ENCODE data around the gene DLD. TPM values are rescaled to one million over a fixed set of nuclear protein-coding genes. Genes with fewer than 3 reads are reported as not detected.
"Not testable (repeated sequence)": the region's sequence is repeated elsewhere in the genome, so short reads cannot be mapped to it uniquely, and the experiment has no call there.

Gene DLD
- total RNA-seq, 1 donor from 2014 or later: 318 TPM

DNA sequence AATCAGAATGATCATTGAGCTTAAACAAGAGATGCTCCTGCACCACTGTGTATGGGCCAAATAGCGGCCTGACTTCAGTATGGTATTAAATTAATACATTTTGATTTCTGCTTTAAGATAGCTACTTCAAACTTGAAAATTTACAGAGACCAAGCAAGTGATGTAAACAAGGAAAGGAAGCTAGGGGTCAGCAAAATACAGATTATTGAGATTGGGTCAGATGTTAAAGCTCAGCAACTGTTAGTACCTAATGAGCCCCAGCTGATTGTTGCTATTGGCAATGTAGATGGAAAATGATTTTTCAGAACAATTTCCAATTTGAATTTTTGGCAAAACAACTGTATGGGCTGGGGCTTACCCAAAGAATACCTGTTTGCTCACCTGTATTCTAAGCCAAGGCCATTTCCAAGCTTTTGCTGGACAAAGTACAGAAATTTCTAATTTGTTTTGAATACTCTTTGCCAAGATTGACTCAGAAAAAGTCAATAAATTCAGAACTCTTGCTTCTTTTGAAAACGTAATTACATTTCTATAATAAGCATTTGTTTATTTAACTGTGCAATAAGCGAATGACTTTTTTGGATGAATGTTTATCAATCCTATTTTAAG is 23.0 kb upstream of the DLD start:
- ATAC-seq (ENCODE audit: poor library complexity) (no peak), DNase-seq (no peak)
- intact Hi-C loops (cut with DNase I): no loop called here

GRCh38 chr7:107870427-107871000 is 20.5 kb upstream of the DLD start:
- no peak for DNase-seq
- ATAC-seq (ENCODE audit: poor library complexity): no peak
- intact Hi-C loops (cut with DNase I): loop anchor here (10.0 kb wide), 1 partner anchor 126 kb away; the partner anchor contains the start of gene CBLL1

GRCh38 chr7:107874111-107874510 is 16.9 kb upstream of the DLD start:
- intact Hi-C loops (cut with DNase I): loop anchor here (10.0 kb wide), 1 partner anchor 129 kb away; the partner anchor contains the start of gene CBLL1
- ATAC-seq (ENCODE audit: poor library complexity) (no peak), DNase-seq (no peak)

GRCh38 chr7:107874605-107875446 is 16.2 kb upstream of the DLD start:
- intact Hi-C loops (cut with DNase I): loop anchor here (10.0 kb wide), 1 partner anchor 130 kb away; the partner anchor contains the start of gene CBLL1
- ATAC-seq (ENCODE audit: poor library complexity): peak; percentile 91
- no peak for DNase-seq

- intact Hi-C loops (cut with DNase I): loop anchor here (10.0 kb wide), 1 partner anchor 132 kb away; the partner anchor contains the start of gene CBLL1
- no peak for DNase-seq
- no peak for ATAC-seq (ENCODE audit: poor library complexity)
Measured at GRCh38 chr7:107876916-107877315, 14.1 kb upstream of the DLD start.

GRCh38 chr7:107877731-107878382 is 13.1 kb upstream of the DLD start:
- ATAC-seq (ENCODE audit: poor library complexity) (no peak), DNase-seq (no peak)
- intact Hi-C loops (cut with DNase I): loop anchor here (10.0 kb wide), 1 partner anchor 133 kb away; the partner anchor contains the start of gene CBLL1

DNA sequence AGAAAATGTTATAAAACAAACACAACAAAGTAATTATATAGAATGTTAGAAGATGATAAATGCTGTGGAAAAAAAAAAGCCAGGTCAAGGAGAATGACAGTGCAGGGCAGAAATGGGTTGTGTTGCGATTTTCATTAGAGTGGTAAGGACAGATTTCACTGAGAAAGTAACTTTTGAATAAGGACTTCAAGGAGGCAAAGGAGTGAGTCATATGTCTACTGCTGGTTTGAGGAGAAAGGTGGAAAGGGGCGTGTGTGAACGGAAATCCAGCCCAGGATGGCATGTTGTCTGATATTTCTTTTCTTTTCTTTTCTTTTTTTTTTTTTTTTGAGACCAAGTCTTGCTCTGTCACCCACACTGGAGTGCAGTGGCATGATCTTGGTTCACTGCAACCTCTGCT is 12.3 kb upstream of the DLD start:
- DNase-seq (no peak), ATAC-seq (ENCODE audit: poor library complexity) (no peak)
- intact Hi-C loops (cut with DNase I): loop anchor here (10.0 kb wide), 1 partner anchor 134 kb away; the partner anchor contains the start of gene CBLL1

DNA sequence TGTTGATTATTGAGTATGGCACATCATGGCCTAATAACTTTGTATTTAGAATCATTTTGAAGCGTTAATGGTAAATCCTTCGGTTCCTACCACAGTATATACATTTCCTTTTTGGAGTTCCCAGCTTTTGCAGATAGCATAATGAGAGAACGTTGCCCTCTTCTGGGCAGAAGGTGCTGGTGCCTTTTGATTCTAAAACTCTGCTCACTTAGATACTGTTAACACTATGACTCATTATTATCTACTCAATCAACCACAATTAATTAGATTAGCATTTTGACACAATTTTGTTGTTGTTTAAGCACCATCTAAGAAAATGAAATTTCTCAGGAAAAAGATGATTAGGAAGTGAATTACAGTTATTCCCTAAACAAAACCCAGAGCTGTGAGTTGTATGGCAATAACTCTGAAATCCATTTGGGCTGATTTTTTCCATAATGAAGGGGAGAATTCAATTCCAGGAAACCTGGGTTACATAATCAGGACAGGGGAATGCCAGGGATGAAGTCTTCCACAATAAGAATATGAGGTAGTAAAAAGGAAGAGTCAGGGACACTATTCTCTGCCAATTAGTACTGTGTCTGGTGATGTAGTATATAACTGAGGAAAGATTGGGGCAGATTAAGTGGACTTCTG is 11.5 kb upstream of the DLD start:
- intact Hi-C loops (cut with DNase I): loop anchor here (5.0 to 10.0 kb wide), 2 partner anchors 135 to 268 kb away; partner anchors contain the start of gene CBLL1
- ATAC-seq (ENCODE audit: poor library complexity): peak; percentile 80
- DNase-seq: no peak

GRCh38 chr7:107882766-107883165 is 8.2 kb upstream of the DLD start:
- intact Hi-C loops (cut with DNase I): loop anchor here (5.0 kb wide), 1 partner anchor 265 kb away; no protein-coding TSS in a partner anchor
- DNase-seq (no peak), ATAC-seq (ENCODE audit: poor library complexity) (no peak)

DNA sequence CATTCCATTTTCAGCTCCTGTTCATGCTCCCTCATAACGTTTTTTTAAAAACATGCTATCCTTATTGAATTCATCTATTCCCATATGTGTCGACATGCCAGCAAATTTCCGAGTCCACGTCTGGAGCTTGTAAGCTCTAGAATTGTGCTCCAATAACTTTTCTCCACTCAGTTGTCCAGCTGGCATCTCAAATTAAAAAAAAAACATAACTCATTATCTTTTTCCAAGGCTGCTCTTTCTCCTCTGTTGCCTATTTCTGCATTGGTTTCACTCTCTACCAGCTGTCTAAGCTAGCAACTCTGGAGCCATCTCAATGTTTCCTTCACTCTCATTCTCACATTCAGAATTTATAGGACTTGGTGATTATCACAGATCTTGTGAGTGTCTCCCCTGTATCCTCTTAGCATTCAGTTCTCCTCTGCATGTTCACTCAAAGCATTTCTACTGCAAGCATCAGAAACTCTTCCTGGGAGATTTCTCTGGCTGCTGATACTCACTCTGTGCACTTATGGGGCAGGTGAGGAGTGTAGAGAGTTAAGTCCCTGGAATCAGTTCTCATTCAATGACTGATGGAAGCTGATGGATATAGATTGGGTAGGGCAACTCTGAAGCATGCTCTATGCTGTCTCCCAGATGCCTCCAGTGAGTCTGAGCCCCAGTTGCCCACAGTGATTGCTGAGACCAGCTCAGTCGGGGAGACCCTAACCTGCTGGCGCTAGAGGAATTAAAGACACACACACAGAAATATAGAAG is 6.7 kb upstream of the DLD start:
- ATAC-seq (ENCODE audit: poor library complexity) (no peak), DNase-seq (no peak)
- intact Hi-C loops (cut with DNase I): loop anchor here (5.0 kb wide), 1 partner anchor 263 kb away; no protein-coding TSS in a partner anchor

DNA sequence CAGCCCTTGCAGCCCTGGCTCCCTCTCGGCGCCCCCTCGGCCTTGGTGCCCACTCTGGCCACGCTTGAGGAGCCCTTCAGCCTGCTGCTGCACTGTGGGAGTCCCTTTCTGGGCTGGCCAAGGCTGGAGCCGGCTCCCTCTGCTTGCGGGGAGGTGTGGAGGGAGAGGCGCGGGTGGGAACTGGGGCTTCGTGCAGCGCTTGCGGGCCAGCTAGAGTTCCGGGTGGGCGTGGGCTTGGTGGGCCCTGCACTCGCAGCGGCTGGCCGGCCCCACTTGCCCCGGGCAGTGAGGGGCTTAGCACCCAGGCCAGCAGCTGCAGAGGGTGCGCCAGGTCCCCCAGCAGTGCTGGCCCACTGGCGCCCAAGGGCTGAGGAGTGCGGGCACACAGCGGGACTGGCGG is 3.2 kb upstream of the DLD start:
- ATAC-seq (ENCODE audit: poor library complexity); DNase-seq; intact Hi-C loops (cut with DNase I): not testable (repeated sequence)

- DNase-seq: no peak
- ATAC-seq (ENCODE audit: poor library complexity): no peak
- intact Hi-C loops (cut with DNase I): no loop called here
Measured at GRCh38 chr7:107889992-107890391, 991 bp upstream of the DLD start.

GRCh38 chr7:107890493-107890961 is 456 bp upstream of the DLD start:
- intact Hi-C loops (cut with DNase I): no loop called here
- peak; percentile 11 for ATAC-seq (ENCODE audit: poor library complexity)
- DNase-seq: no peak

- intact Hi-C loops (cut with DNase I): no loop called here
- ATAC-seq (ENCODE audit: poor library complexity) (no peak), DNase-seq (no peak)
Measured at GRCh38 chr7:107891636-107892366, 818 bp downstream of the DLD start.

DNA sequence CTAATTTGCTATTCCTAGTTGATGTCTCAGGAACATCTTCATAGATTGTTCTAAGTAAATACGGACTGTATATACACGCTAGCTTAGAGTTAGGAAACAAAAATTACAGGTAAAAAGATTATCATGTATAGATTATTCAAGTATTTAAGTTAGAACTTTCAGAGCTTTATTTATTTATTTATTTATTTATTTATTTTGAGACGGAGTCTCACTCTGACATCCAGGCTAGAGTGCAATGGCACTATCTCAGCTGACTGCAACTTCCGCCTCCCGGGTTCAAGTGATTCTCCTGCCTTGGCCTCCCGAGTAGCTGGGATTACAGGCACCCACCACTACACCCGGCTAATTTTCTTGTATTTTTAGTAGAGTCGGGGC is 1.4 kb downstream of the DLD start:
- intact Hi-C loops (cut with DNase I); ATAC-seq (ENCODE audit: poor library complexity); DNase-seq: not testable (repeated sequence)

- intact Hi-C loops (cut with DNase I): no loop called here
- no peak for ATAC-seq (ENCODE audit: poor library complexity)
- DNase-seq: no peak
Measured at GRCh38 chr7:107898997-107899594, 8.1 kb downstream of the DLD start.
